Endothelial cell of umbilical vein (primary cell): Measurements from ENCODE around the gene NKX2-8. TPM values are rescaled to one million over a fixed set of nuclear protein-coding genes. Genes with fewer than 3 reads are reported as not detected.

Experiments used
- BruUV-seq: library from RNA; stranded (reverse); fragments of 400-500 nt; replicated peaks from 2 replicates; lab custom pipeline; 2021; lab: Mats Ljungman, UMichigan
- CTCF ChIA-PET: fragments of 300-600, 350-600 bp; sonication (Branson Sonifier 250); formaldehyde crosslinking; loops from one replicate; lab custom pipeline; 2021; ENCODE audit warnings: antibody characterized with exemption, inconsistent platforms; lab: Charles Lee
- POLR2A ChIA-PET: fragments of 300-600, 350-600 bp; sonication (Branson Sonifier 250); formaldehyde crosslinking; loops from one replicate; lab custom pipeline; 2021; ENCODE audit warnings: antibody characterized with exemption, inconsistent platforms; lab: Charles Lee
- DNase-seq: peaks from one replicate; pipeline ENCODE4 v3.0.0-alpha.2; 2011; ENCODE audit warnings: low read depth, low spot score
- FAIRE-seq: peaks from 2 replicates; lab custom pipeline; 2011; peaks lifted over from hg19 to GRCh38; lab: Jason Lieb, UNC
- H2AFZ ChIP-seq: 2 replicates; pipeline ENCODE4 v1.6.0; 2012; ENCODE audit warnings: low read depth, low read length, control low read depth, inconsistent platforms
- H3K27ac ChIP-seq: 2 replicates; pipeline ENCODE4 v1.5.1; 2011; ENCODE audit warnings: low read depth, mild to moderate bottlenecking, control low read depth, low read length, moderate library complexity; ENCODE audit not compliant: insufficient read depth
- H3K27me3 ChIP-seq, 2 experiments: 2 replicates each; pipeline versions ENCODE4 v1.6.0 to v1.6.1; 2011; ENCODE audit warnings: low read length in 2 of 2, mixed read lengths in 1 of 2; ENCODE audit not compliant: control insufficient read depth in 2 of 2, insufficient read depth in 2 of 2
- H3K36me3 ChIP-seq, 2 experiments: 2 replicates in 1 of 2; 3 replicates in 1 of 2; pipeline ENCODE4 v1.5.1; 2011; ENCODE audit warnings: low read length in 2 of 2, mild to moderate bottlenecking in 1 of 2, moderate library complexity in 1 of 2; ENCODE audit not compliant: control insufficient read depth in 2 of 2, insufficient read depth in 2 of 2; ENCODE audit errors: extremely low read depth in 1 of 2
- H3K4me1 ChIP-seq: 3 replicates; pipeline ENCODE4 v1.5.1; 2011; ENCODE audit warnings: mild to moderate bottlenecking, low read length; ENCODE audit not compliant: control insufficient read depth, insufficient read depth; ENCODE audit errors: extremely low read depth
- H3K4me2 ChIP-seq: 2 replicates; pipeline ENCODE4 v1.6.1; 2011; ENCODE audit warnings: low read length, control low read depth, mixed read lengths; ENCODE audit not compliant: insufficient read depth
- H3K4me3 ChIP-seq, 3 experiments: fragments of 200-600 bp in 1 of 3; sonication (generic), shearing (Covaris generic) in 1 of 3; replicated peaks in 1 of 3; 2 replicates each; pipeline ENCODE4 v1.5.1; 2011 to 2016; ENCODE audit warnings: control low read depth in 3 of 3, low read length in 3 of 3, mild to moderate bottlenecking in 2 of 3, inconsistent platforms in 1 of 3, low read depth in 1 of 3, moderate library complexity in 1 of 3; ENCODE audit not compliant: insufficient read depth in 1 of 3
- H3K79me2 ChIP-seq: 2 replicates; pipeline ENCODE4 v1.6.0; 2012; ENCODE audit warnings: low read length, inconsistent platforms; ENCODE audit not compliant: control insufficient read depth, insufficient read depth
- H3K9ac ChIP-seq: replicated peaks from 2 replicates; pipeline ENCODE3; 2011; ENCODE audit warnings: low read length, control low read depth; ENCODE audit not compliant: insufficient read depth; ENCODE audit errors: extremely low read depth
- H3K9me1 ChIP-seq: replicated peaks from 3 replicates; pipeline ENCODE4 v1.6.0; 2011; ENCODE audit warnings: mild to moderate bottlenecking, low read length; ENCODE audit not compliant: control insufficient read depth, insufficient read depth; ENCODE audit errors: extremely low read depth
- H3K9me3 ChIP-seq: replicated peaks from 2 replicates; pipeline ENCODE4 v1.5.1; 2012; ENCODE audit warnings: low read length, inconsistent platforms; ENCODE audit not compliant: control insufficient read depth, insufficient read depth
- H4K20me1 ChIP-seq: replicated peaks from 2 replicates; pipeline ENCODE3; 2011; ENCODE audit warnings: mild to moderate bottlenecking, low read length; ENCODE audit not compliant: control insufficient read depth, insufficient read depth; ENCODE audit errors: extremely low read depth
- EZH2 ChIP-seq: IDR thresholded peaks from 2 replicates; pipeline ENCODE4 v1.6.1; 2012; ENCODE audit warnings: borderline replicate concordance, low read depth, mild to moderate bottlenecking, moderate library complexity, low read length, inconsistent platforms; ENCODE audit not compliant: severe bottlenecking
- FOS ChIP-seq: IDR thresholded peaks from 2 replicates; pipeline ENCODE4 v1.6.1; 2011; ENCODE audit warnings: mild to moderate bottlenecking, low read length, moderate library complexity, borderline replicate concordance; ENCODE audit not compliant: insufficient read depth
- GATA2 ChIP-seq: IDR thresholded peaks from 2 replicates; pipeline ENCODE4 v1.7.0; 2011; ENCODE audit warnings: low read depth, mild to moderate bottlenecking, moderate library complexity, mixed read lengths, low read length; ENCODE audit not compliant: insufficient read length, insufficient read depth
- JUN ChIP-seq: IDR thresholded peaks from 2 replicates; pipeline ENCODE4 v1.6.1; 2011; ENCODE audit warnings: borderline replicate concordance, low read depth; ENCODE audit not compliant: insufficient read length, insufficient read depth
- MYC ChIP-seq: IDR thresholded peaks from one replicate; pipeline ENCODE4 v1.6.1; 2011; ENCODE audit warnings: mild to moderate bottlenecking, low read depth, low read length
- POLR2A ChIP-seq: IDR thresholded peaks from 2 replicates; pipeline ENCODE4 v1.6.1; 2012; ENCODE audit warnings: low read depth, mild to moderate bottlenecking, control low read depth, low read length
- POLR2AphosphoS5 ChIP-seq: IDR thresholded peaks from 2 replicates; pipeline ENCODE4 v1.6.1; 2012; ENCODE audit warnings: low read depth, mild to moderate bottlenecking, control low read depth, low read length, moderate library complexity; ENCODE audit not compliant: insufficient read depth
- dilution Hi-C: fragments of 300-500 bp; cut with MboI; formaldehyde crosslinking; loops from one replicate; pipeline ENCODE4 v1.15.0; 2019; ENCODE audit warnings: low sequenced_read_pairs; ENCODE audit not compliant: extremely low pct_ligation_motif_present
- intact Hi-C: fragments of 100-400 bp; cut with micrococcal nuclease; formaldehyde crosslinking; loops from one replicate; pipeline ENCODE4 v1.10.0; 2022
- polyA plus RNA-seq, 4 experiments: library from polyadenylated mRNA; depleted of rRNA in 3 of 4; stranded (reverse) in 3 of 4; unstranded in 1 of 4; fragments of >200 nt; gene quantifications; 2 replicates each; pipeline versions ENCODE4 v1.2.1 to v1.2.3, GENCODE V29; 2011 to 2012; ENCODE audit warnings: missing spikeins in 1 of 4
- total RNA-seq: library from RNA; stranded (reverse); gene quantifications from 2 replicates; pipeline ENCODE4 v1.2.3, GENCODE V29; 2021
- TF ChIP-seq, protein P1 (sequence below): IDR thresholded peaks from 2 replicates; pipeline ENCODE4 v1.6.1; 2011; ENCODE audit not compliant: insufficient read depth, insufficient read length
- TF ChIP-seq, protein P2 (sequence below), 2 donors: IDR thresholded peaks; 1 replicate in 1 of 2; 2 replicates in 1 of 2; pipeline ENCODE4 v1.5.1; 2011; ENCODE audit warnings: low read length in 2 of 2, mild to moderate bottlenecking in 2 of 2, moderate library complexity in 2 of 2, control low read depth in 1 of 2, inconsistent platforms in 1 of 2, low read depth in 1 of 2; ENCODE audit not compliant: insufficient read depth in 1 of 2; ENCODE audit errors: extremely low read depth in 1 of 2

The NKX2-8 gene
- total and polyA plus RNA-seq, 2 donors (not counting 3 experiments of a cell fraction or from before 2014, with no cell fraction given), result not detected

DNA sequence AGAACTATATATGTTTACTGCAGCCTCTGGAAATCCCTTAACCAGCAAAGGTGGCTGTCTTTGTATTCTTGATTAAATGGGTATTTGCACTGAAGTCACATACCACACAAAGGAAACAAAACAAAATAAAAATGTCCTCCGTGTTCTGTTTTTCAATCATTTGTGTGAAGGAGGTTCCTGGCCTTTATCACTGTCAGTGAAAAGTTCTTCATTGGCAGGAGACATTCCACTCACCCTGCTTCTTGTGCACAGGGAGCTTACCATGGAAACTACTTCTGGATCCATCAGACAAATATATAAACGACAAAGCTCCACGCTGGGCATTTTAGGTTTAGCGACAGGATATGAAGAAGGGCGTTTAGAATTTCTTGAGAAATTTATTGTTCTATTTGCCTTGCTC lies 5.7 kb upstream of the NKX2-8 start:
- TF ChIP-seq, protein P1, sequence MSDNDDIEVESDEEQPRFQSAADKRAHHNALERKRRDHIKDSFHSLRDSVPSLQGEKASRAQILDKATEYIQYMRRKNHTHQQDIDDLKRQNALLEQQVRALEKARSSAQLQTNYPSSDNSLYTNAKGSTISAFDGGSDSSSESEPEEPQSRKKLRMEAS, result no peak
- no peak for TF ChIP-seq POLR2A
- no peak for TF ChIP-seq POLR2AphosphoS5
- no peak for TF ChIP-seq JUN
- TF ChIP-seq GATA2, result no peak
- TF ChIP-seq, protein P2, sequence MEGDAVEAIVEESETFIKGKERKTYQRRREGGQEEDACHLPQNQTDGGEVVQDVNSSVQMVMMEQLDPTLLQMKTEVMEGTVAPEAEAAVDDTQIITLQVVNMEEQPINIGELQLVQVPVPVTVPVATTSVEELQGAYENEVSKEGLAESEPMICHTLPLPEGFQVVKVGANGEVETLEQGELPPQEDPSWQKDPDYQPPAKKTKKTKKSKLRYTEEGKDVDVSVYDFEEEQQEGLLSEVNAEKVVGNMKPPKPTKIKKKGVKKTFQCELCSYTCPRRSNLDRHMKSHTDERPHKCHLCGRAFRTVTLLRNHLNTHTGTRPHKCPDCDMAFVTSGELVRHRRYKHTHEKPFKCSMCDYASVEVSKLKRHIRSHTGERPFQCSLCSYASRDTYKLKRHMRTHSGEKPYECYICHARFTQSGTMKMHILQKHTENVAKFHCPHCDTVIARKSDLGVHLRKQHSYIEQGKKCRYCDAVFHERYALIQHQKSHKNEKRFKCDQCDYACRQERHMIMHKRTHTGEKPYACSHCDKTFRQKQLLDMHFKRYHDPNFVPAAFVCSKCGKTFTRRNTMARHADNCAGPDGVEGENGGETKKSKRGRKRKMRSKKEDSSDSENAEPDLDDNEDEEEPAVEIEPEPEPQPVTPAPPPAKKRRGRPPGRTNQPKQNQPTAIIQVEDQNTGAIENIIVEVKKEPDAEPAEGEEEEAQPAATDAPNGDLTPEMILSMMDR (IDR thresholded peaks at IDR 0.05; ENCODE audit: extremely low read depth in 1 of 2, insufficient read depth in 1 of 2, low read depth in 1 of 2, low read length in 2 of 2), result no peak
- no peak for TF ChIP-seq MYC
- TF ChIP-seq FOS, result no peak
- no peak for TF ChIP-seq EZH2
- Histone ChIP-seq H3K9me1 (no peaks in the 10 kb centered on the region), H3K9me3 (no peaks in the 10 kb centered on the region), H3K27me3 (peaks cover 46 to 73% of the 10 kb centered on the region in 2 experiments), H4K20me1 (no peaks in the 10 kb centered on the region), H3K4me1 (no peaks in the 10 kb centered on the region), H3K9ac (no peak overlapping the region), H3K4me2 (no peak overlapping the region), H3K27ac (no peak overlapping the region), H2AFZ (no peak overlapping the region), H3K79me2 (no peaks in the 10 kb centered on the region), H3K4me3 (no peak overlapping the region), H3K36me3 (no peaks in the 10 kb centered on the region)
- no TSS peak for BruUV-seq
- dilution Hi-C loops, result no loop called here
- no peak for DNase-seq
- ChIA-PET CTCF (interaction anchor here (0.7 to 1.0 kb wide), 3 partner anchors 16 to 34 kb away, joined by 3 read pairs; no protein-coding TSS in a partner anchor), POLR2A (no interaction called here)
- FAIRE-seq, result no peak
- intact Hi-C loops, result no loop called here
